ENCODE results near the gene KASH5.
"Not testable (repeated sequence)": the region's sequence is repeated elsewhere in the genome, so short reads cannot be mapped to it uniquely, and the experiment has no call there.

The KASH5 gene

DNA sequence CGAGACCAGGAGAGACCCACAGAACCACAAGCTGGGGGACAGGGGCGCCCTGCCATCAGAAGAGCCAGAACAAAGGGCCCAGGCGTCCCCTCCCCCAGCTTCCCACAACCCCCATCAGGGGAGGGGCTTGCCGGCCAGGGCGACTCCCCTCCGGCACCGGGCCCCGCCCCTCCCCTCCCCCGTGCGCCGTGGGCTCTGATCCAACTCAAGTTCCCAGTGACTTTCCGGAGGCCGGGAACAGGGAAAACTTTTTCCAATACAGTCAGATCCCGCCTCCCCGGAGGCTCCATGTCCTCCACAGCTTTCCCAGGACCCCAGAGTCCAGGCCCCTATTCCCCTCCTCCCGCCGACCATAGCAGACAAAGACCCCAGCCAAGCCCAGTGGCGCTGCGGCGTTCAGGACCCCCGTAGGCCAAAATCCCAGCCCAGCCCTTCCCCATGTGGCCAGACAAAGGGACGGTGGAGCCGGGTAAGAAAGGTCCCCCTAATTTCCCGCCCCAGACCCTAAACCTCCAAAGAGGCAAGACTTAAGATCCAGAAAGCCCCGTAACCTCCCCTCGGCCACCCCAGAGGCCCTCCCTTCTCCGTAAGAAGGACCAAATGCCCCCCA is 26.5 kb upstream of the KASH5 start:
- no peak for DNase-seq (ENCODE audit: low spot score)
- FAIRE-seq = no peak

DNA sequence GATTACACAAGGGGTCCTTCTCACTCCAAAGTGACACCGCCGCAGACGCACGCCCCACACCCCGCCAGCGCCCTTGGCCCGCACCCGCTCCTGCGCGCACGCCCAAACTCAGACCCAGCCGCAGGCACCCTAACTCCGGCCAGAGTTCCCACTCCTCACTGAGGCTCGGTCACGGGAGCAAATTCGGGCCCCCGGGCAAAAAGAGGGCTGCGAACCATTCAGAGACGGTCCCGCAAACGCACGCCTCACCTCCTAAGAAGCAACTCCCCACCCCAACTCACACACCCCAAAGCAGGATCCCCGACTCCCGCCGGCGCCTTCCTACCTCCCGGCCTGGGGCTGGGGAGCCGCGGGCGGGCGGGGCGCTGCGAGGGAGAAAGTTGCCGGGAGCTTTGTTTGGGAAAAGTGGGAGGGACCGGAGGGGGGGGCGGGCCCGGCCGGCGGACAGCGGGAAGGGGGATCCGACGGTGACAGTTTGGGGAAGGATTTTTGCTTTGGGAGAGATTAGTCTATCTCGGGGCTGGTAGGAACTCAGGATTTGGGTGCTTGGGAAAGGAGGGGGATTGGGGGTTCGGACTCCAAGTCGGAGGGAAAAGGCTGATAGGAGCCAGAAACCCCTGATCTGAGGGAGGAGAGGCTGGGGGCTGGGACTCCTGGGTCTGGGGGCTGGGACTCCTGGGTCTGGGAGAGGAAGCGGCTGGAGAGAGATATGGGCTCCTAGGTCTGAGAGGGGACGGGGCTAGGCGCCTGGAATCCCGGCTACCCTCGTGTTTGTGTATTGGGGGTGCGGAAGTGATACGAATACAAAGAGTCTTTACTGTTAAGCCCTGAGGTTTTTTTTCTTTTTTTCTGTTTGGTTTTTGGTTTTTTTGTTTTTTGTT is 25.8 kb upstream of the KASH5 start, which contains the start of gene TEAD2:
TSS of gene TEAD2 (minus strand) at position 369 of the 881 bp plus-strand sequence. CDS start 2,341 bp downstream, outside the sequence.
- FAIRE-seq = no peak
- no peak for DNase-seq (ENCODE audit: low spot score)

DNA sequence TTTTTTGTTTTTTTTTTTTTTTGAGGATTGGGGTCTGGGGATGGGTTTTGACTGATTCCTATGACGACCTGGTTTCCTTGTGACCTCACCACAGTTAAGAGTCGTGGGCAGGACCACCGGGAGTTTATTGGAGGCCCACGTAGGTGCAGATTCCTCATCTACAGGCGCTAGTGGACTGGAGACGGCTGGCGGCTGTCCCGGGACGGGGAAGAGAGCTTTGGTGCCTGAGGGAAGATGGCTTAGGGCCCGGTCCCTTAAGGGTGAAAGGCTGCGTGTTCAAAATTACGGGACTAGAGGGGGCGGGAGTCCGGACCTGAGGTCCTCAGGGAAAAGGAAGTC is 25.2 kb upstream of the KASH5 start:
- DNase-seq (ENCODE audit: low spot score) (no peak), FAIRE-seq (no peak)

DNA sequence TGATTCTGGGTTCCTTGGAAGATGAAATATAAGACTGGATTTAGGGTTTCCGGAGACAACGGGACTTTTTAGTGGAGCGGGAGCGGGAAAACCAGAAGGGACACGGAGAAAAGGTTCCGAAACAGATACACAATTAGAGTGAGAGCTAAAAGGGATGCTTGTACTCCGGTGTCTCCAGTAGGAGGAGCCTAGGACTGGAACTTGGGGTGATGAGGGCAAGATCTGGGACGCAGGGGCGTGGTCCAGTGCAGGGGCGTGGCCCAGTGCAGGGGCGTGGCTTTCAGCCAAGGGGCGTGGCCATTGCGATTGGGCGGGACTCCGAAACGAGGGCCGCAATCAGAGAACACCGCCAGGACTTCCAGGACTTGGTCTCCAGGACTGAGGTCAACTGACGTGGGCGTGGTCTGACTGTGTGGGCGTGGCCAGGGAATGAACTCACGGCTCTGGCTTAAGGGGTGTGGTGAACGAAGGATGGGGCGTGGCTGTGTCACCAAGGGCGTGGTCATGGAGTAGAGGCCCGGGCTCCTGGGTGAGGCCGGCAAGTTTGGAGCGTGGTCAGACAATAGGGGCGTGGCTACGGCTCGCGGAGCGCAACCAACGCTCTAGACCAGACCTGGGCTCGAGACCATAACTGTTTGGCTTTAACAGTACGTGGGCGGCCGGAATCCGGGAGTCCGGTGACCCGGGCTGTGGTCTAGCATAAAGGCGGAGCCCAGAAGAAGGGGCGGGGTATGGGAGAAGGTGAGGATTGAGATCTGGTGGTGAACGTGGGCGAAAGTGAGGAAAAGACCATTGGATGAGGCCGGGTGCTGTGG is 24.6 kb upstream of the KASH5 start, which contains the start of gene DKKL1:
TSS of gene DKKL1 (plus strand) at position 610 of the 815 bp plus-strand sequence. CDS start at position 732, 122 bp downstream.
- DNase-seq (ENCODE audit: low spot score) (no peak), FAIRE-seq (no peak)

DNA sequence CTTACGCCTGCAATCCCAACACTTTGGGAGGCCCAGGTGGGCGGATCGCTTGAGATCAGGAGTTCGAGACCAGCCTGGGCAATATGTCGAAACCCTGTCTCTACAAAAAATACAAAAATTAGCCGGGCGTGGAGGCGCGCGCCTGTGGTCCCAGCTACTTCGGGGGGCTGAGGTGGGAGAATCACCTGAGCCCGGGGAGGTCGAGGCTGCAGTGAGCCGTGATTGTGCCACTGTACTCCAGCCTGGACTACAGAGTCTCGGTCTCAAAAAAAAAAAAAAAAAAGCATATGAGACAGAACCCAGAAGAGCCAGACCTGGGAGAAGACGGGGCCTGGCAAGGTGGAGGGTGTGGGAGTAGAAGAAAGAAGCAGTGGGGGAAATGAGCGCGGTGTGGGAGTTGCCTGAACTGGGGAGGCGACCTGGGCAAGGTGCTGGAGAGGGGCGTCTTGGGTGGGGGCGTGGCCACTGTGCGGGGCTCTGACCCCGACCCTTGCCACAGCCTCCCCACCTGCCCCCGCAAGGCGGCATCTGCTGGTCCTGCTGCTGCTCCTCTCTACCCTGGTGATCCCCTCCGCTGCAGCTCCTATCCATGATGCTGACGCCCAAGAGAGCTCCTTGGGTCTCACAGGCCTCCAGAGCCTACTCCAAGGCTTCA is 23.8 kb upstream of the KASH5 start:
- no peak for DNase-seq (ENCODE audit: low spot score)
- no peak for FAIRE-seq

DNA sequence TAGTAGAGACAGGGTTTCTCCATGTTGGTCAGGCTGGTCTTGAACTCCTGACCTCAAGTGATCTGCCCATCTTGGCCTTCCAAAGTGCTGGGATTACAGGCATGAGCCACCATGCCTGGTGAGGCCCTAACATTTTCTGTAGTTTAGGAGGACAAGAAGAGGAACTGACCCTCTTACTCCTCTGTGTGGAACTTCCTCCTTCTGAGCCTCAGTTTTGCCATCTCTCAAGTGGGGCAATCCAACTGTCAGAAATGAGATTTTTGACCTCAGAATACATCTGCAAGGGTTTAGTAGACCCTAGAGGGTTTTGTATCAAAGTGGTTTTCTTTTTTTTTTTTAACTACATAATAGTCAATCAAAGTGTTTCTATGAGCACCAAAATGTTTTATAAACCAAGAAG is 21.9 kb upstream of the KASH5 start:
- DNase-seq (ENCODE audit: low spot score) (no peak), FAIRE-seq (no peak)

DNA sequence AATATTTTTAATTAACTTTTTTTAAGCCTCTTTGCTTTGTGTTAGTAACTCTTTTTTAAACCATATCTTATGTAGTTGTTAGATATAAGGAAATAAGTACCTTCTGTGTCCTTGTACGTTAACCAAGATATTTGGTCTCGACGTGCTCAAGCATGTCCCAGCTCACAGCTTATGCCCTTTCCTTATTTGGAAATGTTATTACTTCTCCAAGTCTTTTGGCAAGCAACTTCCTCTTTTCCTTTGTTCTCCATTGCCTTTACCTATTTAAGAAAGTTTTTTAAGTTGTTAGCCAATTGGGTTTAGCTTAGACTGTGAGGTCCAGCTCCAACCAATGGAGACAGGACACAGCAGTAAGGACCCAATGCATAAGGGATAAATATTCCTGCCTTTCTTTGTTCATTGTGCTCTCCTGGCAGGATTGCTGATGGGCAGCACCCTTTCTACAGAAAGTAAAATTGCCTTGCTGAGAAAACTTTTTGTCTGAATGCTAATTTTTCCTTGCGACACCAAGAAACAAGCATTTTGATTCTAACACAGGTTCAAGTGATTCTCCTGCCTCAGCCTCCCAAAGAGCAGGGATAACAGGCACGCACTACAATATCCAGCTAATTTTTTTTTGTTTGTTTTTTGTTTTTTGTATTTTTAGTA is 19.2 kb upstream of the KASH5 start:
- DNase-seq (ENCODE audit: low spot score) (no peak), FAIRE-seq (no peak)

DNA sequence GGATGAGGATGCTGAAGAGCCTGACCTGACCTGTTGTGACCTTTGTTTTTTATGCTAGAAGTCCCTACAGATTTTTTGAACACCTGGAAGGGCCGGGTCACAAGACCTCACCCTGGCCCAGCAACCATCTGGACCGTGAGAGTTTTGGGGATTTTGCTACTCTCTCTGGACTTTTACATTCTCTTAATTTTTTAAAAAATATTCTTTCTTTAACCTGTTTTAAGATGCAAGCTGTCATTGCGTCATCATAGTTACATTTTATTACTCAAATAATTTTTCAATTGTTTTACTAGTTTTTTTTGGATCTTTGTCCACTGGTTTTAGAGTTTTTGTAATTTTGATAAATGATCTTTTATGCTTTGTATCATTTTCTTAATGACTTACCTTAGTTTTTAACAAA is 16.9 kb upstream of the KASH5 start:
- FAIRE-seq = no peak
- DNase-seq (ENCODE audit: low spot score) = no peak

DNA sequence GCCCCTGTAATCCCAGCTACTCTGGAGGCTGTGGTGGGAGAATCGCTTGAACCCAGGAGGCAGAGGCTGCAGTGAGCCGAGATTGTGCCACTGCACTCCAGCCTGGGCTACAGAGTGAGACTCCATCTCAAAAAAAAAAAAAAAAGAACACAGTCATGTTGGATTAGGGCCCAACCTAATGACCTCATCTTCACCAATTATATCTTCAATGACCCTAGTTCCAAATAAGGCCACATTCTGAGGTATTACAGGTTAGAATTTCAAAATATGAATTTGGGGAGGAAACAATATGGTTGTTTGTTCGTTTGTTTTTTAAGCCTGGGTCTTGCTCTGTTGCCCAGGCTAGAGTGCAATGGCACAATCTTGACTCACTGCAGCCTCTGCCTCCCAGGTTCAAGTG is 14.9 kb upstream of the KASH5 start:
- not testable (repeated sequence) for FAIRE-seq; DNase-seq (ENCODE audit: low spot score)

DNA sequence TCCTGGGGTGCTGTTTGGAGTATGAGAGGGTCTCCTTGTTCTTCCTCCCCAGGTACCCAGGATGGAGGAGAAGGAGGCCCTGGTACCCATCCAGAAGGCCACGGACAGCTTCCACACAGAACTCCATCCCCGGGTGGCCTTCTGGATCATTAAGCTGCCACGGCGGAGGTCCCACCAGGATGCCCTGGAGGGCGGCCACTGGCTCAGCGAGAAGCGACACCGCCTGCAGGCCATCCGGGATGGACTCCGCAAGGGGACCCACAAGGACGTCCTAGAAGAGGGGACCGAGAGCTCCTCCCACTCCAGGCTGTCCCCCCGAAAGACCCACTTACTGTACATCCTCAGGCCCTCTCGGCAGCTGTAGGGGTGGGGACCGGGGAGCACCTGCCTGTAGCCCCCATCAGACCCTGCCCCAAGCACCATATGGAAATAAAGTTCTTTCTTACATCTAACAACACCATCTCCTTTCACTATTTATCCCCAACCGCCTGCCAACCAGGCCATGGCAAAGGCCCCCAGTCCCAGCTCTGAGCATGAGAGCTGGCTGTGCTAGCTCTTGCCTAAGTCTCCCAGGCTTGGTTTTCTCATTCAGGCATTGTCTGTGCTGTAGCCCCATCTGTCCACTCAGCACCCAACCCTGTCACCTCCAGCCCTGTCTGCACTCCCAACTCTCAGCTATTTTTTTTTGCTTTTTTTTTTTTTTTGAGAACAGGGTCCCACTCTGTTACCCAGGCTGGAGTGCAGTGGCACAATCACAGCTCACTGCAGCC is 13.2 kb upstream of the KASH5 start:
- DNase-seq (ENCODE audit: low spot score) = no peak

DNA sequence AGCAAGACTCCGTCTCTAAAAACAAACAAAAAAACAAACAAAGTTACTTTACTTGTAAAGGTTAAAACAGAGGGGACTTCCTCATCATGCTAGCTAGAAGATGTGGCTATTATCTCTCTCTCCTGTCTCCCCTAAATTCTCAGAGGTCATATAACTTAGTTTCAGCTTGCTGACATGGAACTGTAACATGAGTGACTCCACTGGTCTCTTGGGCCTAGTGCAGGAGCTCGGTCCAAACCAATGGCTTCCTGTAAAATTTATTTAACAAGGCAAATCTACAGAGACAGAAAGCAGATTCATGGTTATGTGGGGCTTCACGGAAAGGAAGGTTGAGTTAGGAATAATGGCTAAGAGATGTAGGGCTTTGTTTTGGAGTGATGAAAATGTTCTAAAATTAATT is 9.5 kb upstream of the KASH5 start:
- FAIRE-seq (no peak), DNase-seq (ENCODE audit: low spot score) (no peak)

More for the DNA sequence above, 13.2 kb upstream of the KASH5 start:
- no peak for FAIRE-seq

DNA sequence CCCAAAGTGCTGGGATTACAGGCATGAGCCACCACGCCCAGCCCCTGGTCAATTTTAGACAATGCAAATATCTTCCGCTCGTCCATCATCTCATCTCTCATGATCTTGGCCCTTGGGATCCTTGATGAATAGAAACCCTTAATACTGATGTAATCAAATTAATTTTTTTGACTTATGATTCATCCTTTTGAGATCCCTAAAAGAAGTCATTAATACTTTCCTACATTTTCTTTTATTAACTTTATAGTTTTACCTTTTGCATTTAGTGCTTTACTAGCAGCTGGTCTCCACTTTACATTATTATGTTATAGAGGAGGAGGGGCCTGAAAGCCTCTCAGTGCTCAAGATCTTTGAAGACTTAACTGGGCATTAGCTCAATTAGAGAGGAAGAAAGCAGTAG is 7.7 kb upstream of the KASH5 start:
- FAIRE-seq (no peak), DNase-seq (ENCODE audit: low spot score) (no peak)

DNA sequence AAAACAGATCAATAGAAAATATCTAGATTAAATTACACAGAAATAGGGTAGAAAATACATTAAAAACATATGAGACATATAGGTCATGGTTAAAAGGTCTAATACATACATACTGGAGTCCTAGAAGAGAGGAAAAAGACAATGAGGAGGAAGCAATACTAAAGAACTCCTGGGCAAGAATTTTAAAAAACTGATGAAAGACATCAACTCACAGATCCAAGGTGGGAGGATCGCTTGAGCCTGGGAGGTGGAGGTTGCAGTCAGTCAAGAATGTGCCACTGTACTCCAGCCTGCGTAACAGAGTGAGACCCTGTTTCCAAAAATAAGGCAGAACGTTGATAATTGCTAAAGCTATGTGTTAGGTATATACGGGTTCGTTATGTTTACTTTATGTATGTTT is 5.4 kb upstream of the KASH5 start:
- FAIRE-seq (no peak), DNase-seq (ENCODE audit: low spot score) (no peak)

DNA sequence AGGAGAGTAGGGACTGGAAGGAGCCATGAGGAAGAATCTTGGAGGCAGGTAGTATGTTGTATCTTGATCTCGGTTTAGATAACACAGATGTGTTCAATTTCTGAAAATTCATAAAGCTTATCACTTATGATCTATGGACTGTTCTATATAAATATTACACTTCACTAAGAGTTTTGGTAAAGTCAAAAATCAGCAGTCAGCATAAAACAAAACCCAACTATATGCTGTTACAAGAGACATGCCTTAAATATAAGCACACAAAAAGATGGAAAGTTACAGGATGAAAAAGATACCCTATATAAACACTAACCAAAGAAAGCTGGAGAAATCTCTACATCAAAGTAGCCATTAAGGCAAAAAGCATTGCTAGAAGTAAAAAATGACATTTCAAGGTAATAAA is 4.5 kb upstream of the KASH5 start:
- no peak for FAIRE-seq
- no peak for DNase-seq (ENCODE audit: low spot score)

DNA sequence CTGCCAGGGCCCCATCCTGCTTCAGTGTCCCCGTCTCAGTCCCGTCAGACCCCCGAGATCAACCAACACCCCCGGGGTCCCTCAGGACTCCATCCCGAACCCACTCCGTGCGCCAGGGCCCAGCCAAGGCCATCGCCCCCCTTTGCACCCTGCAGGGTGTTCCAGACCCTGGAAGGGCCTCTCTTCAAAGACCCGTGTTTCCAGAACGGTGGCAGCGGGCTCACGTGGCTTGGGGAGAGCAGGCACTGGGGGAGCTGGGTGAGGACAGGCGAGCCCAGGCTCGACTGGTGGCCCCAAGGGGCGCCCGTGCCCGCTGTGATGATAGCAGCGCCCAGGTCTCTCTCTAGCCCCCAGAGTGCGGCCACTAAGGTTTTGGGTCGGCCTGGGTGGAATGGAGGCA is 1.4 kb downstream of the KASH5 start:
- DNase-seq (ENCODE audit: low spot score) = no peak
- FAIRE-seq = no peak

DNA sequence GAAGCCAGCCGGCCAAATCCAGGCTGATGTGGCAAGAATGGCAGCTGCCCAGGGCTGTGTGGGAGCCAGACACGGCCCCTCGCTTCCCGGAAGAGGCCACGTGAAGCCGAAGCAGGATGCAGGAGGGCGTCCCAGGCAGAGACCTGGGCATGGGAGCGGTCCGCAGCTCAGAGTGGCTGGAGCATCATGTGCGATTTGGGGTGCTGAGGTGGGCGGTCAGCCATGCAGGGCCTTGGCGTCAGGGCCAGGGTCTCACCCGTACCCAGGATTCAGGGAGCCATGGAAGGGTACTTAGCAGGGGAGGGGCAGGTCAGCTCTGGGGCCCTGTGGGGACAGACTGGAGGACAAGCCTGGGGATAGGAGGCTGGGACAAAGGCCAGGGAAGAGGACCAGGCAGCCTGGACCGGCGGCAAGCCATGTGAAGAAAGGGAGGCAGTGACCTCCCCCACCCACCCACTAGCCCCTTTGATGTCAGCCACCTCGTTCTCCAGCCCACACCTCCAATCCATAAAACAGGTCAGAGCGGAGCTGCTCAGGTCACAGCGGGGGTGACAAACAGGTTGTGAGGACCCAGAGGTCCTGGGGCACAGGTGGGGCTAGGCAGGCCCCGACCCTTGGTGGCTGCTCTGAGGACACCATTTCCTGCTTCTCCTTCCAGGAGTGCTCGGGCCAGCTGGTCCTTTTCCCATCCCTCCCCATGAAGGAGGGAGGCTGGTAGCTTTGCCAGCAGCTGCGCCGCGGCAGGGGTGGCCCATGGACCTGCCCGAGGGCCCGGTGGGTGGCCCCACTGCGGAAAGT is 2.3 kb downstream of the KASH5 start:
- FAIRE-seq (no peak), DNase-seq (ENCODE audit: low spot score) (no peak)

DNA sequence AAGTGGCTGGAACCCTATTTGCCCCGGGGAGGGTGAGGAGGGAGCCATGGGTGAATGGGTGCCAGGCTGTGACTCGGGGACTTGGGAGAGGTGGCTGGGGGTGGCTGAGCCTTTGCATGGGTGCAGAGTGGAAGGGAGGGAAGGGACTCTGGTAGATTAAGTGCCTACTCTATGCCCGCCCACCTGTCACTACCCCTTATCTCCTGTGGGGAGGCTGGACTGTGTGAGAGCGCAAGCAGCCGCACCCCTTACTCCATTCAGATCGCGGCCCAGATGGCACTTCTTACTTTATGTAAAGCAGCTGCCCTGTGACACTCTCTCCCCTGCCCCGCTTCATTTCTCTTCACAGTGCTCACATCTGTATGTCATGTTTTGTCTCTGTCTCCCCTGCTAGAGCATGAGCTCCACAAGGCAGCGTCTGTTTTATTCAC is 2.9 kb downstream of the KASH5 start:
- DNase-seq (ENCODE audit: low spot score) (no peak), FAIRE-seq (no peak)

DNA sequence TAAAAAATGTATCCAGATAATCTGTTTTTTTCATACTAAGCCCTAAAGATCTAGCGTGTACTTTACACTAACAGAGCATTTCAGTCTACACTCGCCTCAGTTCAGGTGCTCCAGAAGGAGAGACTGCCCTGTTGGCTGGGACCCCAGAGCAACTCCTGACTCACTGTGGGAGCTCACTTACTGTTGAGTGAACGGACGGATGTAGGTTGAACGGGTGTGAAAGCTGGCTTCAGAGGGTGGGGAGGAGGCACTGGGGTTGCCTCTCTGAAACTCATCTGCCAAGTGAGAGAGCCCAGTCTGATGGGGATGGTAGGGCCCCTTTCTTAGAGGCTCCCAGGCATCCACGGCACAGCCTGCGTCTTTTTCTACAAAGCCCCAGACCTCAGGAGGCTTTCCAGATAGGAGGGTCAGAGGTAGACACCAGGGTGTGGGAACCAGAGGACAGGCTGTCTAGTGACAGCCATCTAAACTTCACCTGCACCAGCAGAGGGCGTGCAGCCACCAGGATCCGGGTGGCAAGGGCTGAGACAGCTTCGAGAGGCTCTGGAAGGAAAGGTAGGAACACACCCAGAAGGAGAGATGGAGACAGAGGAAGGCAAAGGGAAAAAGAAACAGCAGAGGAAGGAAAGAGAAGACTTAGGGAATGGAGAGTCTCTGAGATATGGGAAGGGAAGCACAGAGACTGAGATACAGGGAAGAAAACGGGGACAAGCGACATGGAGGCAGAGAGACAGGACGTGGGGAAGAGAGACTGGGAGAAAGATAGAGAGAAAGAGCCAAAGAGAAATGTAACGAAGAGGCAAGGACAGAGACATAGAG is 3.7 kb downstream of the KASH5 start:
- FAIRE-seq (no peak), DNase-seq (ENCODE audit: low spot score) (peak; percentile 48)

All from RCC 7860 (cell line).